NCI-H748 treated with DMSO at 0.1 percent for 48 hours (cell line): ENCODE data around the gene PEAK3.

Experiments
- DNase-seq: peaks from one replicate; lab custom pipeline; 2025; lab: John Stamatoyannopoulos, UW

PEAK3 gene

GRCh38 chr19:2315818-2316353 lies 33.9 kb upstream of the PEAK3 start:
- DNase-seq = no peak

GRCh38 chr19:2315121-2315817 lies 33.3 kb upstream of the PEAK3 start:
- DNase-seq = no peak

- DNase-seq = no peak
Observed at GRCh38 chr19:2312820-2313501, 31.0 kb upstream of the PEAK3 start.

- no peak for DNase-seq
Observed at GRCh38 chr19:2311093-2311492, 29.1 kb upstream of the PEAK3 start.

- no peak for DNase-seq
Observed at GRCh38 chr19:2309734-2310362, 27.9 kb upstream of the PEAK3 start.

GRCh38 chr19:2308114-2308556 lies 26.2 kb upstream of the PEAK3 start, which contains the start of gene LINGO3:
TSS of gene LINGO3 (minus strand) at chr19:2308154. CDS start at chr19:2291776, 16,378 bp downstream.
- DNase-seq = no peak

- no peak for DNase-seq
Observed at GRCh38 chr19:2307518-2308012, 25.6 kb upstream of the PEAK3 start.

- no peak for DNase-seq
Observed at GRCh38 chr19:2306971-2307370, 25.0 kb upstream of the PEAK3 start.

- no peak for DNase-seq
Observed at GRCh38 chr19:2306281-2306806, 24.4 kb upstream of the PEAK3 start.

- DNase-seq = no peak
Observed at GRCh38 chr19:2305452-2306280, 23.7 kb upstream of the PEAK3 start.

GRCh38 chr19:2303211-2303798 lies 21.3 kb upstream of the PEAK3 start:
- DNase-seq = no peak

GRCh38 chr19:2302319-2303210 lies 20.6 kb upstream of the PEAK3 start:
- DNase-seq = no peak

- DNase-seq = no peak
Observed at GRCh38 chr19:2300533-2300932, 18.6 kb upstream of the PEAK3 start.

- DNase-seq = no peak
Observed at GRCh38 chr19:2296141-2296540, 14.2 kb upstream of the PEAK3 start.

- DNase-seq = no peak
Observed at GRCh38 chr19:2294687-2295335, 12.8 kb upstream of the PEAK3 start.

- DNase-seq = no peak
Observed at GRCh38 chr19:2291185-2291751, 9.3 kb upstream of the PEAK3 start.

- DNase-seq = no peak
Observed at GRCh38 chr19:2290441-2291184, 8.6 kb upstream of the PEAK3 start.

GRCh38 chr19:2289714-2290435 lies 7.9 kb upstream of the PEAK3 start:
- DNase-seq = peak; percentile 13
